Measurements from ENCODE around the gene CRYGS. TPM values are rescaled to one million over a fixed set of nuclear protein-coding genes. Genes with fewer than 3 reads are reported as not detected.

CRYGS gene
- total RNA-seq, 1 experiment from 2014 or later, result 3.2 TPM

- no TSS peak for BruUV-seq (replicated peaks)
- Histone ChIP-seq H3K4me1 (no peaks in the 10 kb centered on the region), H3K9me3 (no peaks in the 10 kb centered on the region), H3K27me3 (replicated peaks; ENCODE audit: control insufficient read depth, insufficient read depth, low read length) (no peaks in the 10 kb centered on the region), H3K36me3 (ENCODE audit: control insufficient read depth, insufficient read depth, low read length) (no peaks in the 10 kb centered on the region; the same call in 1 of the 2 replicates), H3K4me3 (ENCODE audit: low read depth, low read length) (no peak overlapping the region)
- DNase-seq, result no peak
- TF ChIP-seq, protein P1, sequence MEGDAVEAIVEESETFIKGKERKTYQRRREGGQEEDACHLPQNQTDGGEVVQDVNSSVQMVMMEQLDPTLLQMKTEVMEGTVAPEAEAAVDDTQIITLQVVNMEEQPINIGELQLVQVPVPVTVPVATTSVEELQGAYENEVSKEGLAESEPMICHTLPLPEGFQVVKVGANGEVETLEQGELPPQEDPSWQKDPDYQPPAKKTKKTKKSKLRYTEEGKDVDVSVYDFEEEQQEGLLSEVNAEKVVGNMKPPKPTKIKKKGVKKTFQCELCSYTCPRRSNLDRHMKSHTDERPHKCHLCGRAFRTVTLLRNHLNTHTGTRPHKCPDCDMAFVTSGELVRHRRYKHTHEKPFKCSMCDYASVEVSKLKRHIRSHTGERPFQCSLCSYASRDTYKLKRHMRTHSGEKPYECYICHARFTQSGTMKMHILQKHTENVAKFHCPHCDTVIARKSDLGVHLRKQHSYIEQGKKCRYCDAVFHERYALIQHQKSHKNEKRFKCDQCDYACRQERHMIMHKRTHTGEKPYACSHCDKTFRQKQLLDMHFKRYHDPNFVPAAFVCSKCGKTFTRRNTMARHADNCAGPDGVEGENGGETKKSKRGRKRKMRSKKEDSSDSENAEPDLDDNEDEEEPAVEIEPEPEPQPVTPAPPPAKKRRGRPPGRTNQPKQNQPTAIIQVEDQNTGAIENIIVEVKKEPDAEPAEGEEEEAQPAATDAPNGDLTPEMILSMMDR (IDR thresholded peaks at IDR 0.05; ENCODE audit: insufficient read depth in 1 of 2, low read depth in 1 of 2, low read length in 1 of 2, severe bottlenecking in 1 of 2, unreplicated experiment in 1 of 2), result no peak
- intact Hi-C loops (cut with micrococcal nuclease; ENCODE audit: unreplicated experiment), result no loop called here
- H3K27me3 Mint-ChIP-seq (ENCODE audit: insufficient read depth, unreplicated experiment), result no peaks in the 10 kb centered on the region
- H3K27ac Mint-ChIP-seq (ENCODE audit: unreplicated experiment), result no peak overlapping the region
- CTCF ChIA-PET, result interaction anchor here (0.5 kb wide), 1 partner anchor 449 kb away, joined by 4 read pairs; no protein-coding TSS in a partner anchor
- no peaks in the 10 kb centered on the region for H3K4me1 Mint-ChIP-seq (ENCODE audit: low read depth, unreplicated experiment)
- POLR2A ChIA-PET, result no interaction called here
- H3K4me3 Mint-ChIP-seq (ENCODE audit: unreplicated experiment), result no peak overlapping the region
- H3K9me3 Mint-ChIP-seq (ENCODE audit: unreplicated experiment), result no peaks in the 10 kb centered on the region
- peaks cover 13% of the 10 kb centered on the region for H3K36me3 Mint-ChIP-seq (ENCODE audit: insufficient read depth, unreplicated experiment)
These were observed 8.3 kb upstream of the CRYGS start for GRCh38 chr3:186552408-186553031.

DNA sequence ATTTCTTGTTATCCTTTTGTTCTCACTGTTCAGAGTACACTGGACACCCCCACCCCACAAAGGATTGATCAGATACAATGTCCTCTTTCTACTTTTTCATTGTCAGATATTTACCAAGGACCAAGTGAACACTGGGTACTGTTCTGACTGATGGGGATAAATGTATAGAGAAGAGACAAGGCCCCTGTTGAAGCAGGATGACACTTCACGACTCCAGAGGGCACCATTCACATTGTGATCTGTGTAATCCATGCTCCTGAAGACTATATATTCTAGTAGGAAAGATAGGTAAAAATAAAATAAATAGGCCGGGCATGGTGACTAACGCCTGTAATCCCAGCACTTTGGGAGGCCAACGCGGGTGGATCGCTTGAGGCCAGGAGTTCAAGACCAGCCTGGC, 7.2 kb upstream of the CRYGS start:
- Mint-ChIP-seq H3K4me3 (ENCODE audit: unreplicated experiment) (no peak overlapping the region), H3K27ac (ENCODE audit: unreplicated experiment) (no peak overlapping the region), H3K27me3 (ENCODE audit: insufficient read depth, unreplicated experiment) (no peaks in the 10 kb centered on the region), H3K4me1 (ENCODE audit: low read depth, unreplicated experiment) (no peaks in the 10 kb centered on the region), H3K9me3 (ENCODE audit: unreplicated experiment) (no peaks in the 10 kb centered on the region), H3K36me3 (ENCODE audit: insufficient read depth, unreplicated experiment) (peaks cover 9% of the 10 kb centered on the region)
- Histone ChIP-seq H3K4me3 (ENCODE audit: low read depth, low read length) (no peak overlapping the region), H3K36me3 (ENCODE audit: control insufficient read depth, insufficient read depth, low read length) (no peaks in the 10 kb centered on the region; the same call in 1 of the 2 replicates), H3K27me3 (replicated peaks; ENCODE audit: control insufficient read depth, insufficient read depth, low read length) (no peaks in the 10 kb centered on the region), H3K4me1 (no peaks in the 10 kb centered on the region), H3K9me3 (no peaks in the 10 kb centered on the region)
- ChIA-PET POLR2A (interaction anchor here (0.6 kb wide), 1 partner anchor 656 kb away, joined by 3 read pairs; no protein-coding TSS in a partner anchor), CTCF (no interaction called here)
- intact Hi-C loops (cut with micrococcal nuclease; ENCODE audit: unreplicated experiment), result loop anchor here (1.0 kb wide), 4 partner anchors 16 to 270 kb away; partner anchors contain the start of gene TBCCD1
- no TSS peak for BruUV-seq (replicated peaks)
- TF ChIP-seq, protein P1 (IDR thresholded peaks at IDR 0.05; ENCODE audit: insufficient read depth in 1 of 2, low read depth in 1 of 2, low read length in 1 of 2, severe bottlenecking in 1 of 2, unreplicated experiment in 1 of 2), result peak in 1 of 2 experiments; percentile 16
- DNase-seq, result no peak

- no peaks in the 10 kb centered on the region for H3K27me3 Mint-ChIP-seq (ENCODE audit: insufficient read depth, unreplicated experiment)
- H3K27ac Mint-ChIP-seq (ENCODE audit: unreplicated experiment), result no peak overlapping the region
- no peak overlapping the region for H3K4me3 Mint-ChIP-seq (ENCODE audit: unreplicated experiment)
- no peaks in the 10 kb centered on the region for H3K9me3 Mint-ChIP-seq (ENCODE audit: unreplicated experiment)
- no peak for DNase-seq
- H3K36me3 Mint-ChIP-seq (ENCODE audit: insufficient read depth, unreplicated experiment), result peaks cover 8% of the 10 kb centered on the region
- intact Hi-C loops (cut with micrococcal nuclease; ENCODE audit: unreplicated experiment), result loop anchor here (10.0 kb wide), 1 partner anchor 455 kb away; no protein-coding TSS in a partner anchor
- BruUV-seq (replicated peaks), result no TSS peak
- H3K9me3 ChIP-seq, result no peaks in the 10 kb centered on the region
- POLR2A ChIA-PET, result no interaction called here
- H3K27me3 ChIP-seq (replicated peaks; ENCODE audit: control insufficient read depth, insufficient read depth, low read length), result no peaks in the 10 kb centered on the region
- H3K4me1 ChIP-seq, result no peaks in the 10 kb centered on the region
- CTCF ChIA-PET, result no interaction called here
- TF ChIP-seq, protein P1 (IDR thresholded peaks at IDR 0.05; ENCODE audit: insufficient read depth in 1 of 2, low read depth in 1 of 2, low read length in 1 of 2, severe bottlenecking in 1 of 2, unreplicated experiment in 1 of 2), result no peak
- H3K4me1 Mint-ChIP-seq (ENCODE audit: low read depth, unreplicated experiment), result no peaks in the 10 kb centered on the region
- no peak overlapping the region for H3K4me3 ChIP-seq (ENCODE audit: low read depth, low read length)
- H3K36me3 ChIP-seq (ENCODE audit: control insufficient read depth, insufficient read depth, low read length), result no peaks in the 10 kb centered on the region; the same call in 1 of the 2 replicates
These were observed 5.3 kb upstream of the CRYGS start for GRCh38 chr3:186549497-186549896.
